IMR-90 (cell line): Measurements from ENCODE around the gene SHC2. TPM values are rescaled to one million over a fixed set of nuclear protein-coding genes. Genes with fewer than 3 reads are reported as not detected.

Experiments
- ATAC-seq: fragments of 200-7000 bp; cut with Tn5 transposase; 2 replicates; pipeline ENCODE4 v1.9.1; 2020; ENCODE audit warnings: low read depth, mild to moderate bottlenecking, moderate library complexity
- BruUV-seq: library from RNA; stranded (reverse); fragments of 400-500 nt; replicated peaks from 2 replicates; lab custom pipeline; 2021; lab: Mats Ljungman, UMichigan
- CTCF ChIA-PET: fragments of 300-600 bp; formaldehyde crosslinking; extraction: SDS; loops from one replicate; lab custom pipeline; 2021; ENCODE audit warnings: antibody characterized with exemption; lab: Yijun Ruan, JAX
- POLR2A ChIA-PET: fragments of 300-600 bp; sonication (Branson Sonifier 250); formaldehyde crosslinking; loops from one replicate; lab custom pipeline; 2022; ENCODE audit warnings: antibody characterized with exemption; ENCODE audit not compliant: unreplicated experiment; lab: Charles Lee
- DNase-seq: peaks from one replicate; pipeline ENCODE4 v3.0.0; 2013
- H2AFZ ChIP-seq: replicated peaks from 2 replicates; pipeline ENCODE3; 2013; ENCODE audit warnings: low read length, mild to moderate bottlenecking; ENCODE audit not compliant: poor library complexity
- H2AK5ac ChIP-seq: 2 replicates; pipeline ENCODE4 v1.6.1; 2013; ENCODE audit warnings: low read depth, low read length, inconsistent platforms
- H2AK9ac ChIP-seq: replicated peaks from 2 replicates; pipeline ENCODE3; 2013; ENCODE audit warnings: mild to moderate bottlenecking, low read depth, low read length, moderate library complexity; ENCODE audit not compliant: poor library complexity
- H2BK120ac ChIP-seq: 2 replicates; pipeline ENCODE4 v1.6.1; 2013; ENCODE audit warnings: low read depth, low read length, inconsistent platforms
- H2BK15ac ChIP-seq: 3 replicates; pipeline ENCODE4 v1.6.1; 2013; ENCODE audit warnings: low read depth, low read length, inconsistent platforms
- H2BK20ac ChIP-seq: 2 replicates; pipeline ENCODE4 v1.6.1; 2013; ENCODE audit warnings: low read depth, mild to moderate bottlenecking, inconsistent platforms, low read length, moderate library complexity
- H2BK5ac ChIP-seq: 2 replicates; pipeline ENCODE4 v1.6.1; 2013; ENCODE audit warnings: mild to moderate bottlenecking, low read depth, low read length, inconsistent platforms; ENCODE audit not compliant: poor library complexity, severe bottlenecking
- H3K14ac ChIP-seq: replicated peaks from 2 replicates; pipeline ENCODE4 v1.6.1; 2013; ENCODE audit warnings: low read depth, low read length, inconsistent platforms
- H3K18ac ChIP-seq: 2 replicates; pipeline ENCODE4 v1.6.1; 2013; ENCODE audit warnings: low read depth, low read length, control low read depth
- H3K23ac ChIP-seq: 2 replicates; pipeline ENCODE4 v1.6.1; 2013; ENCODE audit warnings: low read depth, low read length, inconsistent platforms
- H3K27ac ChIP-seq: 2 replicates; pipeline ENCODE4 v1.5.1; 2013; ENCODE audit warnings: mild to moderate bottlenecking, control low read depth, low read length; ENCODE audit not compliant: insufficient read depth
- H3K27me3 ChIP-seq: 2 replicates; pipeline ENCODE4 v1.6.1; 2013; ENCODE audit warnings: low read length; ENCODE audit not compliant: control insufficient read depth, insufficient read depth
- H3K36me3 ChIP-seq: 2 replicates; pipeline ENCODE4 v1.6.1; 2013; ENCODE audit warnings: low read length, mixed read lengths; ENCODE audit not compliant: control insufficient read depth, insufficient read depth
- H3K4ac ChIP-seq: 2 replicates; pipeline ENCODE4 v1.6.1; 2013; ENCODE audit warnings: low read depth, low read length, inconsistent platforms
- H3K4me1 ChIP-seq: 2 replicates; pipeline ENCODE4 v1.6.1; 2013; ENCODE audit warnings: low read length, mixed read lengths; ENCODE audit not compliant: control insufficient read depth, insufficient read depth
- H3K4me2 ChIP-seq: 2 replicates; pipeline ENCODE4 v1.6.1; 2013; ENCODE audit warnings: low read depth, mild to moderate bottlenecking, control low read depth, low read length, moderate library complexity
- H3K4me3 ChIP-seq: 2 replicates; pipeline ENCODE4 v1.5.1; 2013; ENCODE audit warnings: low read depth, mild to moderate bottlenecking, control low read depth, low read length, moderate library complexity; ENCODE audit not compliant: insufficient read depth
- H3K56ac ChIP-seq: 2 replicates; pipeline ENCODE4 v1.6.1; 2013; ENCODE audit warnings: low read length, inconsistent platforms; ENCODE audit not compliant: insufficient read depth; ENCODE audit errors: extremely low read depth
- H3K79me1 ChIP-seq, 2 experiments: 2 replicates each; pipeline ENCODE4 v1.6.1; 2013; ENCODE audit warnings: low read length in 2 of 2, inconsistent platforms in 1 of 2, low read depth in 1 of 2
- H3K9ac ChIP-seq: 2 replicates; pipeline ENCODE4 v1.6.1; 2013; ENCODE audit warnings: low read depth, low read length, control low read depth
- H3K9me1 ChIP-seq: 2 replicates; pipeline ENCODE4 v1.6.1; 2013; ENCODE audit warnings: low read length, inconsistent platforms; ENCODE audit not compliant: insufficient read depth
- H3K9me3 ChIP-seq: 2 replicates; pipeline ENCODE4 v1.6.1; 2013; ENCODE audit warnings: low read length; ENCODE audit not compliant: control insufficient read depth, insufficient read depth
- H4K20me1 ChIP-seq: 2 replicates; pipeline ENCODE4 v1.6.1; 2013; ENCODE audit warnings: low read length, inconsistent platforms; ENCODE audit not compliant: insufficient read depth
- H4K5ac ChIP-seq: 2 replicates; pipeline ENCODE4 v1.6.1; 2013; ENCODE audit warnings: mild to moderate bottlenecking, low read depth, low read length, control low read depth
- H4K8ac ChIP-seq, 2 experiments: 2 replicates each; pipeline ENCODE4 v1.6.1; 2013; ENCODE audit warnings: low read depth in 2 of 2, low read length in 2 of 2, control low read depth in 1 of 2, inconsistent platforms in 1 of 2
- H4K91ac ChIP-seq: 2 replicates; pipeline ENCODE4 v1.6.1; 2013; ENCODE audit warnings: low read depth, low read length, inconsistent platforms; ENCODE audit not compliant: insufficient read depth
- BHLHE40 ChIP-seq: fragments of 150-350 bp; IDR thresholded peaks from 2 replicates; pipeline ENCODE4 v1.6.1; 2016; ENCODE audit warnings: mild to moderate bottlenecking, low read depth, low read length
- CEBPB ChIP-seq: IDR thresholded peaks from 2 replicates; pipeline ENCODE4 v1.6.1; 2012; ENCODE audit warnings: low read depth, low read length, improper control_type of control experiment
- CHD1 ChIP-seq: IDR thresholded peaks from 2 replicates; pipeline ENCODE4 v1.6.1; 2012; ENCODE audit warnings: low read depth, low read length, improper control_type of control experiment
- CTCF ChIP-seq: conservative IDR thresholded peaks from 2 replicates; pipeline ENCODE4 v1.5.1; 2012; ENCODE audit warnings: mild to moderate bottlenecking, low read depth, low read length, improper control_type of control experiment
- ELK1 ChIP-seq: fragments of 150-350 bp; IDR thresholded peaks from 2 replicates; pipeline ENCODE4 v1.6.1; 2016; ENCODE audit warnings: low read depth, mild to moderate bottlenecking, low read length, moderate library complexity, borderline replicate concordance
- FOS ChIP-seq: fragments of 150-350 bp; IDR thresholded peaks from 2 replicates; pipeline ENCODE4 v1.6.1; 2016; ENCODE audit warnings: low read depth, low read length
- MAFK ChIP-seq: IDR thresholded peaks from 2 replicates; pipeline ENCODE4 v1.6.1; 2012; ENCODE audit warnings: low read depth, low read length, improper control_type of control experiment
- MAZ ChIP-seq: IDR thresholded peaks from 2 replicates; pipeline ENCODE4 v1.6.1; 2012; ENCODE audit warnings: low read depth, mild to moderate bottlenecking, low read length, improper control_type of control experiment, moderate library complexity, borderline replicate concordance
- MXI1 ChIP-seq: IDR thresholded peaks from 2 replicates; pipeline ENCODE4 v1.6.1; 2012; ENCODE audit warnings: low read depth, mild to moderate bottlenecking, low read length, moderate library complexity, borderline replicate concordance
- NFE2L2 ChIP-seq: fragments of 150-350 bp; IDR thresholded peaks from 2 replicates; pipeline ENCODE4 v1.6.1; 2016; ENCODE audit warnings: low read depth, mild to moderate bottlenecking, low read length
- POLR2A ChIP-seq: IDR thresholded peaks from 2 replicates; pipeline ENCODE4 v1.6.1; 2012; ENCODE audit warnings: mild to moderate bottlenecking, low read depth, low read length
- RAD21 ChIP-seq: IDR thresholded peaks from 2 replicates; pipeline ENCODE4 v1.6.1; 2012; ENCODE audit warnings: low read length, improper control_type of control experiment
- RCOR1 ChIP-seq: IDR thresholded peaks from 2 replicates; pipeline ENCODE4 v1.6.1; 2012; ENCODE audit warnings: mild to moderate bottlenecking, low read length, improper control_type of control experiment; ENCODE audit not compliant: insufficient replicate concordance
- RFX5 ChIP-seq: IDR thresholded peaks from 2 replicates; pipeline ENCODE4 v1.8.0; 2012; ENCODE audit warnings: low read depth, mild to moderate bottlenecking, low read length, moderate library complexity
- SMC3 ChIP-seq: fragments of 150-350 bp; IDR thresholded peaks from 2 replicates; pipeline ENCODE4 v1.6.1; 2016; ENCODE audit warnings: low read depth, mild to moderate bottlenecking, antibody characterized with exemption, low read length, moderate library complexity
- WGBS, 2 experiments: methylation state at CpG; one replicate each; pipeline versions ENCODE4 v1.1.5 to v1.1.7; 2013; ENCODE audit warnings: missing lambda C conversion rate in 2 of 2; ENCODE audit not compliant: insufficient read length in 1 of 2; ENCODE audit errors: extremely low coverage in 2 of 2; 5-methylcytosine and 5-hydroxymethylcytosine counted together
- dilution Hi-C: fragments of 300-500 bp; cut with HindIII; formaldehyde crosslinking; loops from one replicate; pipeline ENCODE4 v1.14.3; 2018; ENCODE audit warnings: low sequenced_read_pairs; ENCODE audit not compliant: unreplicated experiment
- in situ Hi-C: fragments of 300-500 bp; cut with MboI; formaldehyde crosslinking; loops from 3 replicates; pipeline ENCODE4 v1.14.3; 2019; ENCODE audit warnings: low sequenced_read_pairs, inconsistent platforms, mixed read lengths
- intact Hi-C: fragments of 100-400 bp; cut with micrococcal nuclease; formaldehyde crosslinking; loops from 2 replicates; pipeline ENCODE4 v1.10.0; 2022
- polyA plus RNA-seq, 3 experiments: library from polyadenylated mRNA; depleted of rRNA; stranded (reverse); fragments of >200 nt; gene quantifications; 2 replicates each; pipeline ENCODE4 v1.2.3, GENCODE V29; 2012; ENCODE audit warnings: low replicate concordance in 1 of 3
- total RNA-seq: library from RNA; depleted of rRNA; stranded (reverse); fragments of >200 nt; gene quantifications from 2 replicates; pipeline ENCODE4 v1.2.3, GENCODE V29; 2012
- TF ChIP-seq, protein P1 (sequence below): fragments of 150-350 bp; IDR thresholded peaks from 2 replicates; pipeline ENCODE4 v1.6.1; 2017; ENCODE audit warnings: mild to moderate bottlenecking, antibody characterized with exemption, low read length, low read depth

SHC2 gene
- total and polyA plus RNA-seq, 2 of the 4 experiments (the other 2 are of a cell fraction): 0.68 TPM; not detected in 1

DNA sequence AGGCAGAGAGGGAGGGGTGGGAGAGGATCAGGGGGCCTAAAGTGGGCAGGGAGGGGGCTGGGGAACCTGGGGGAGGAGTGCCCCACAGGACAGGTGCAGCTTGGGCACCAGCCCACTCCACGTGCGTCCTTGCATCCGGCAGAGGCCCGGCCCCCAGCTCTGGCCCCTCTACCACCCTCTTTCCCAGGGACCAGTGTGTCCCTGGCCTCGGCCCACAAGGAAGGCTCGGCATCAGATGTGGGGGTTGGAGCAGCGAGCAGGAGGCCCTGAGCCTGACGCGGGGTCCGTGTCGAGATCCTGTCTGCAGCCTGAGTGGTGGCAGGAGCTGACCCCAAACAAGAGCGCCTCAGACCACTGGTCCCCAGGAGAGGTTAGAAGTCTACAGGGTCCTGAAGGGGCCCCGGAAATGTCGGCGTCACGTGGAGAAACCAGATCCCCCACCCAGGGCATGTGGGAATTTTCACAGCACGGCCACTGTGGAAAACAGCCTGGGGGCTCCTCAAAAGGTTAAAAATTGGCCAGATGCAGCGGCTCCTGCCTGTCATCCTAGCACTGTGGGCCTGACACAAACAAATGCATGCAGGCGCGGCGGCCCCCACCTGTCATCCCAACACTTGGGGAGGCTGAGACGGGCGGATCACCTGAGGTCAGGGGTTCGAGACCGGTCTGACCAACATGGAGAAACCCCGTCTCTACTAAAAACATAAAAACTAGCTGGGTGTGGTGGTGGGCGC lies 21.5 kb downstream of the SHC2 start:
- Histone ChIP-seq H3K9me3 (peaks cover 12% of the 10 kb centered on the region), H3K9me1 (no peaks in the 10 kb centered on the region), H3K9ac (no peak overlapping the region), H3K36me3 (no peaks in the 10 kb centered on the region), H4K5ac (no peak overlapping the region), H2BK120ac (no peak overlapping the region), H2BK5ac (no peak overlapping the region), H3K27ac (no peak overlapping the region), H3K14ac (no peak overlapping the region), H2BK20ac (no peak overlapping the region), H3K4me1 (no peaks in the 10 kb centered on the region), H2BK15ac (no peak overlapping the region), H3K4me3 (no peak overlapping the region), H3K4me2 (no peak overlapping the region), H2AK5ac (no peak overlapping the region), H3K56ac (no peak overlapping the region), H3K4ac (no peak overlapping the region), H4K20me1 (no peaks in the 10 kb centered on the region), H2AFZ (no peak overlapping the region), H3K79me1 (no peaks in the 10 kb centered on the region), H3K27me3 (no peaks in the 10 kb centered on the region; the same call in 1 of the 2 replicates), H3K23ac (no peak overlapping the region), H4K91ac (no peak overlapping the region), H2AK9ac (no peak overlapping the region), H4K8ac (no peak overlapping the region), H3K18ac (no peak overlapping the region)
- DNase-seq: no peak
- intact Hi-C loops: no loop called here
- dilution Hi-C loops: no loop called here
- POLR2A ChIA-PET: no interaction called here
- no peak for ATAC-seq
- in situ Hi-C loops: no loop called here
- CTCF ChIA-PET: no interaction called here
- no TSS peak for BruUV-seq
- TF ChIP-seq POLR2A (no peak), RCOR1 (no peak), ELK1 (no peak), FOS (no peak), MAZ (no peak), MXI1 (no peak), CHD1 (no peak), CEBPB (no peak), RAD21 (no peak), SMC3 (no peak), CTCF (no peak), BHLHE40 (no peak), MAFK (no peak), NFE2L2 (no peak), RFX5 (no peak)
- TF ChIP-seq, protein P1, sequence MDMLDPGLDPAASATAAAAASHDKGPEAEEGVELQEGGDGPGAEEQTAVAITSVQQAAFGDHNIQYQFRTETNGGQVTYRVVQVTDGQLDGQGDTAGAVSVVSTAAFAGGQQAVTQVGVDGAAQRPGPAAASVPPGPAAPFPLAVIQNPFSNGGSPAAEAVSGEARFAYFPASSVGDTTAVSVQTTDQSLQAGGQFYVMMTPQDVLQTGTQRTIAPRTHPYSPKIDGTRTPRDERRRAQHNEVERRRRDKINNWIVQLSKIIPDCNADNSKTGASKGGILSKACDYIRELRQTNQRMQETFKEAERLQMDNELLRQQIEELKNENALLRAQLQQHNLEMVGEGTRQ: no peak
- WGBS, 2 experiments: 72% methylated on average over 5 of the region's 27 CpGs; no CpG with 5 or more reads in 1 of the 2 experiments
